Measurements from ENCODE around the gene SERPINB4. TPM values are rescaled to one million over a fixed set of nuclear protein-coding genes. Genes with fewer than 3 reads are reported as not detected.
"Not testable (repeated sequence)": the region's sequence is repeated elsewhere in the genome, so short reads cannot be mapped to it uniquely, and the experiment has no call there.

SERPINB4 gene
- total RNA-seq (not detected), polyA plus RNA-seq (ENCODE audit: insufficient read depth, low read depth, low replicate concordance) (not detected)
- long read RNA-seq, donor 1, result 0 reads
- long read RNA-seq, donor 2, result 0 reads
- long read RNA-seq, donor 3, result 0 reads
- long read RNA-seq, donor 4, result 0 reads
- long read RNA-seq, donor 5, result 0 reads
- long read RNA-seq, donor 6, result 0 reads
- long read RNA-seq, donor 7, result 0 reads
- long read RNA-seq, donor 8, result 0 reads
- long read RNA-seq, donor 9, result 0 reads
- long read RNA-seq, donor 10, result 0 reads

GRCh38 chr18:63644142-63644541 is at the start of gene SERPINB4:
Gene SERPINB4 (minus strand): TSS chr18:63644256. CDS start chr18:63643577, 679 bp downstream.
- DNase-seq; H3K9me3 ChIP-seq (ENCODE audit: control insufficient read depth in 2 of 3, insufficient read depth in 1 of 3, low read length in 3 of 3); FAIRE-seq; H3K27me3 ChIP-seq (ENCODE audit: control insufficient read depth, insufficient read depth, low read length); H3K27ac ChIP-seq (ENCODE audit: low read depth in 2 of 2, low read length in 2 of 2); H3K4me3 ChIP-seq (ENCODE audit: low read length in 3 of 3); H3K36me3 ChIP-seq (ENCODE audit: control insufficient read depth in 2 of 3, insufficient read depth in 3 of 3, low read length in 3 of 3); H3K4me1 ChIP-seq (ENCODE audit: control insufficient read depth in 2 of 3, insufficient read depth in 2 of 3, low read depth in 1 of 3, low read length in 3 of 3); H3K9ac ChIP-seq (ENCODE audit: low read length in 3 of 3); intact Hi-C loops (cut with DNase I): not testable (repeated sequence)

GRCh38 chr18:63689064-63689463 is 45.0 kb upstream of the SERPINB4 start:
- FAIRE-seq (no peak), DNase-seq (no peak)
- TF ChIP-seq CTCF (IDR thresholded peaks at IDR 0.05; ENCODE audit: borderline replicate concordance, extremely low read depth, insufficient read depth), result no peak
- Histone ChIP-seq H3K9me3 (ENCODE audit: control insufficient read depth in 2 of 3, insufficient read depth in 1 of 3, low read length in 3 of 3) (no peaks in the 10 kb centered on the region), H3K9ac (ENCODE audit: low read length in 3 of 3) (no peak overlapping the region), H3K27me3 (ENCODE audit: control insufficient read depth, insufficient read depth, low read length) (no peaks in the 10 kb centered on the region), H3K4me1 (ENCODE audit: control insufficient read depth in 2 of 3, insufficient read depth in 2 of 3, low read depth in 1 of 3, low read length in 3 of 3) (no peaks in the 10 kb centered on the region), H3K4me3 (ENCODE audit: low read length in 3 of 3) (no peak overlapping the region), H3K36me3 (ENCODE audit: control insufficient read depth in 2 of 3, insufficient read depth in 3 of 3, low read length in 3 of 3) (no peaks in the 10 kb centered on the region), H3K27ac (ENCODE audit: low read depth in 2 of 2, low read length in 2 of 2) (no peak overlapping the region)
- intact Hi-C loops (cut with DNase I), result no loop called here

GRCh38 chr18:63686871-63687270 is 42.8 kb upstream of the SERPINB4 start:
- intact Hi-C loops (cut with DNase I), result no loop called here
- DNase-seq (no peak), FAIRE-seq (no peak)
- Histone ChIP-seq H3K4me3 (ENCODE audit: low read length in 3 of 3) (no peak overlapping the region), H3K4me1 (ENCODE audit: control insufficient read depth in 2 of 3, insufficient read depth in 2 of 3, low read depth in 1 of 3, low read length in 3 of 3) (no peaks in the 10 kb centered on the region), H3K36me3 (ENCODE audit: control insufficient read depth in 2 of 3, insufficient read depth in 3 of 3, low read length in 3 of 3) (no peaks in the 10 kb centered on the region), H3K9ac (ENCODE audit: low read length in 3 of 3) (no peak overlapping the region), H3K27ac (ENCODE audit: low read depth in 2 of 2, low read length in 2 of 2) (no peak overlapping the region), H3K27me3 (ENCODE audit: control insufficient read depth, insufficient read depth, low read length) (no peaks in the 10 kb centered on the region), H3K9me3 (ENCODE audit: control insufficient read depth in 2 of 3, insufficient read depth in 1 of 3, low read length in 3 of 3) (no peaks in the 10 kb centered on the region)
- no peak for TF ChIP-seq CTCF (IDR thresholded peaks at IDR 0.05; ENCODE audit: borderline replicate concordance, extremely low read depth, insufficient read depth)

- intact Hi-C loops (cut with DNase I), result no loop called here
- no peak for TF ChIP-seq CTCF (IDR thresholded peaks at IDR 0.05; ENCODE audit: borderline replicate concordance, extremely low read depth, insufficient read depth)
Observed at GRCh38 chr18:63684718-63685117, 40.7 kb upstream of the SERPINB4 start.

More at GRCh38 chr18:63684718-63685117, 40.7 kb upstream of the SERPINB4 start:
- Histone ChIP-seq H3K27me3 (ENCODE audit: control insufficient read depth, insufficient read depth, low read length) (no peaks in the 10 kb centered on the region), H3K9me3 (ENCODE audit: control insufficient read depth in 2 of 3, insufficient read depth in 1 of 3, low read length in 3 of 3) (no peaks in the 10 kb centered on the region), H3K4me1 (ENCODE audit: control insufficient read depth in 2 of 3, insufficient read depth in 2 of 3, low read depth in 1 of 3, low read length in 3 of 3) (peaks cover 0 to 7% (median 4%) of the 10 kb centered on the region in 3 donors), H3K4me3 (ENCODE audit: low read length in 3 of 3) (no peak overlapping the region), H3K27ac (ENCODE audit: low read depth in 2 of 2, low read length in 2 of 2) (no peak overlapping the region), H3K9ac (ENCODE audit: low read length in 3 of 3) (no peak overlapping the region), H3K36me3 (ENCODE audit: control insufficient read depth in 2 of 3, insufficient read depth in 3 of 3, low read length in 3 of 3) (no peaks in the 10 kb centered on the region)
- FAIRE-seq (no peak), DNase-seq (no peak)
